WERI-Rb-1 (cell line): Measurements from ENCODE around the gene GLRX2.

Source experiments
- DNase-seq: peaks from one replicate; pipeline ENCODE4 v3.0.0-alpha.2; 2020
- H3K27ac ChIP-seq: fragments of 250-450 bp; sonication (Bioruptor Pico); 2 replicates; pipeline ENCODE4 v1.5.1; 2020; ENCODE audit warnings: mild to moderate bottlenecking, moderate library complexity
- H3K27me3 ChIP-seq: fragments of 250-450 bp; sonication (Bioruptor Pico); 2 replicates; pipeline ENCODE4 v1.5.1; 2021; ENCODE audit warnings: mild to moderate bottlenecking, low read depth, moderate library complexity; ENCODE audit not compliant: insufficient read depth, severe bottlenecking
- H3K36me3 ChIP-seq: fragments of 250-450 bp; sonication (Bioruptor Pico); 2 replicates; pipeline ENCODE4 v1.5.1; 2020; ENCODE audit warnings: mild to moderate bottlenecking, moderate library complexity
- H3K4me3 ChIP-seq: 2 replicates; pipeline ENCODE4 v1.5.1; 2011; ENCODE audit warnings: low read depth, mild to moderate bottlenecking, control low read depth, low read length
- H3K9me3 ChIP-seq: fragments of 250-450 bp; sonication (Bioruptor Pico); 2 replicates; pipeline ENCODE4 v1.5.1; 2021; ENCODE audit warnings: mild to moderate bottlenecking, moderate library complexity; ENCODE audit not compliant: severe bottlenecking
- TF ChIP-seq, protein P1 (sequence below): IDR thresholded peaks from 2 replicates; pipeline ENCODE4 v1.5.1; 2011; ENCODE audit warnings: low read depth, mild to moderate bottlenecking, control low read depth, inconsistent platforms, low read length

GLRX2 gene

DNA sequence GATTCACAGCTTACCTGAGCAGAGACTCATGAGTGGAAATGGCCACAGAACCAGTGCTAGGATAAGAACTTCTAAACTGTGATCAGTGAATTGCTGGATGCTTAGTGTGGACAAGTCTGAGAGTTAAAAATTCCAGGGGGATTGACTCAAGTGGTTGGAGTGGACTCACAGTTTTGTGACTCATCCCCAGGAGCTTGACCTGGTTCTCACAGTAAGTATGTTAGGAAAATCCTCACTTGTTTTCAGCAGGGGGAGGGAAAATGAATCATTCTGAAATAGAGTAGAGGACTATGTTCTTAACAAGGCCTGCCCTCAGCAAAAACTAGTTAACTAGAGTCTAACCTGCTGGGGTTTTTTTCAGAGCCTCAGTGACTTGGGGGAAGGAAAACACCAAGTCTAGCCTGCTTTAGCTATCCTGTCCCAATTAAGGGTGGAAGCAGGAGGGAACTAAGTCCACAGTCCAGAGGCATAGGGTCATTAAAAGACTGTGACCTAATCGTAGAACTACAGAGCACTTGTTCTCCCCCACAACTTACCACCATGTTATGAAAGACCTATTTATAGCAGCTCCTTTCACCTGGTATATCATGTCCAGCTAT lies 10.5 kb upstream of the GLRX2 start:
- TF ChIP-seq, protein P1, sequence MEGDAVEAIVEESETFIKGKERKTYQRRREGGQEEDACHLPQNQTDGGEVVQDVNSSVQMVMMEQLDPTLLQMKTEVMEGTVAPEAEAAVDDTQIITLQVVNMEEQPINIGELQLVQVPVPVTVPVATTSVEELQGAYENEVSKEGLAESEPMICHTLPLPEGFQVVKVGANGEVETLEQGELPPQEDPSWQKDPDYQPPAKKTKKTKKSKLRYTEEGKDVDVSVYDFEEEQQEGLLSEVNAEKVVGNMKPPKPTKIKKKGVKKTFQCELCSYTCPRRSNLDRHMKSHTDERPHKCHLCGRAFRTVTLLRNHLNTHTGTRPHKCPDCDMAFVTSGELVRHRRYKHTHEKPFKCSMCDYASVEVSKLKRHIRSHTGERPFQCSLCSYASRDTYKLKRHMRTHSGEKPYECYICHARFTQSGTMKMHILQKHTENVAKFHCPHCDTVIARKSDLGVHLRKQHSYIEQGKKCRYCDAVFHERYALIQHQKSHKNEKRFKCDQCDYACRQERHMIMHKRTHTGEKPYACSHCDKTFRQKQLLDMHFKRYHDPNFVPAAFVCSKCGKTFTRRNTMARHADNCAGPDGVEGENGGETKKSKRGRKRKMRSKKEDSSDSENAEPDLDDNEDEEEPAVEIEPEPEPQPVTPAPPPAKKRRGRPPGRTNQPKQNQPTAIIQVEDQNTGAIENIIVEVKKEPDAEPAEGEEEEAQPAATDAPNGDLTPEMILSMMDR, result no peak
- Histone ChIP-seq H3K27me3 (no peaks in the 10 kb centered on the region), H3K27ac (no peak overlapping the region), H3K36me3 (no peaks in the 10 kb centered on the region), H3K9me3 (no peaks in the 10 kb centered on the region), H3K4me3 (no peak overlapping the region)
- no peak for DNase-seq

DNA sequence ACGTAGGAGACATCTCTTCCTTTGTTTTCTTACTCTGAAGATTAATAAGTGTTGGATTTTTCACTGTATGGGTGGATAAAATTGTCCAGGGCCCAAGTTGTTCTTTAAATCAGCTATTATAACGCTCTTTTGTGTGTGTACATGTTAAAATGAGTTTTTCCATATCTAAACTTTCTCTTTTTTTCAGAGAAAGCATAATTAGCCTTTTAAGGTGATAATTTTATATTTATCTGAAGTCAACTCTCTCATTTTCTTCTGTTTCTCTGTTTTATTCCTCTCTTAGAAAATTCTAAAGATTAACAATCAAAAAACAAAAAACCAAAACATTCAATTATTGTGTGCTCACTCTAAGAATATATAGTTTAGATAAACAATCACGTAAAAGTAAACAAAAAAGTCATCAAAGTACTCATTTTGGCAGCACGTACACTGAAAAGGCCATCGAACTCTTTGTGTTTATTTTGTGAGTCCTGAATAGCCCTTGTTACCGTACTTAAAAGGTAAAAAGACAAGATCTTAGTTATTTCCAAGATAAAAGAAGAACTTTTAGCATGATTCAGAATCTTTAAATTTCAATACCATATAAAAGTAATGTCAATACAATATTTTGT lies 9.4 kb upstream of the GLRX2 start:
- Histone ChIP-seq H3K4me3 (no peak overlapping the region), H3K36me3 (no peaks in the 10 kb centered on the region), H3K27me3 (no peaks in the 10 kb centered on the region), H3K9me3 (no peaks in the 10 kb centered on the region), H3K27ac (no peak overlapping the region)
- TF ChIP-seq, protein P1, result no peak
- no peak for DNase-seq

DNA sequence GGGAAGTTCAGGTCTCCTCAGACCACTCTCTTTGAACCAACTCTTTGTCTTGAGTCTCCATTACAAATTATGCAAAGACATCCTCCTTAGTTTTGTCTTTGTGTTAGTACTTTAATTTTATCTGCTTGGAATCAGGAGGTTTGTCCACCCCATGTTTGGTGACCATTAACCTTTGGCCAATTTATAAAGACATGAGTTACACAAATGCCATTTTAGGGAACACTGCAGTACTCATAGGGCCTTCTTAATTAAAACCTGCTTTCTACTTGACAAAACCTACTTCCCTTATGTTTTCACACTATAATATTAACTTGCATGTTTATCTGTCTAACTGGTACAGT lies 8.7 kb upstream of the GLRX2 start:
- H3K27ac ChIP-seq, result no peak overlapping the region
- H3K36me3 ChIP-seq, result no peaks in the 10 kb centered on the region
- H3K9me3 ChIP-seq, result no peaks in the 10 kb centered on the region
- no peak overlapping the region for H3K4me3 ChIP-seq
- DNase-seq, result no peak
- no peaks in the 10 kb centered on the region for H3K27me3 ChIP-seq
- TF ChIP-seq, protein P1, result no peak

DNA sequence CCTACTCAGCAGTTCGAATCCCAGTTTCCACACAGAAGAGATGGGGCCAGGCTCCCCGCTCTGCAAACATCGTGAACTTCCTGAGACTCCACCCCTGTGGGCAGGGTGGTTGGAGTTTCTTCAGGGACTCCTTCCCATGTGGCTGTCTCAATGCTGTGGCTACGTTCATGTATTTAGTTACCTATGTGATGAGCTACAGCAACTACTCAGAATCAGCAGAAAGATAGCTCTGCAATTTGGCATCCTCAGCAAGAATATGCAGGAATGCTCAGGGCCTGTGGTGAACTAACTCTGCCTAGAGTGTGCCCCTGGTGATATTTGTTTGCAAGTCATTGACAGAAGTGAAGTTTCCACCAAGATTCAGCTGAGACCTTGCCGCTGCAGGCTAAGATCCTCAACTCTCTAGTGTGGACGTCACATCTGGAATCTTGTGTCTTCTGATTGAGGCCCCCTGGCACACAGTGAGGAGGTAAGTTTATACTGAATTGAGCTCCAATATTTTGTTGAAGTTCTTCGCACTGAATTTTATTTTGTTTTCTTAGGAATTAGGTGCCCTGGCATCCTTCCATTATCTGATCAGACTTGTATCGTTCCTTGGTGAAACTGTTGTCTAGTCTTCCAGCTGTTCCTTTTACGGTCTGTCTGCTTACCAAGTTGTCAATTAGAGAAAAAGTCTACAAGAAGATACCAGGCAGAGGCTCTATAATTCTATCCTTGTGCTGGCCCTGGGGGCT lies 8.2 kb upstream of the GLRX2 start:
- Histone ChIP-seq H3K36me3 (no peaks in the 10 kb centered on the region), H3K4me3 (no peak overlapping the region), H3K9me3 (no peaks in the 10 kb centered on the region), H3K27me3 (no peaks in the 10 kb centered on the region), H3K27ac (no peak overlapping the region)
- TF ChIP-seq, protein P1, result no peak
- no peak for DNase-seq

DNA sequence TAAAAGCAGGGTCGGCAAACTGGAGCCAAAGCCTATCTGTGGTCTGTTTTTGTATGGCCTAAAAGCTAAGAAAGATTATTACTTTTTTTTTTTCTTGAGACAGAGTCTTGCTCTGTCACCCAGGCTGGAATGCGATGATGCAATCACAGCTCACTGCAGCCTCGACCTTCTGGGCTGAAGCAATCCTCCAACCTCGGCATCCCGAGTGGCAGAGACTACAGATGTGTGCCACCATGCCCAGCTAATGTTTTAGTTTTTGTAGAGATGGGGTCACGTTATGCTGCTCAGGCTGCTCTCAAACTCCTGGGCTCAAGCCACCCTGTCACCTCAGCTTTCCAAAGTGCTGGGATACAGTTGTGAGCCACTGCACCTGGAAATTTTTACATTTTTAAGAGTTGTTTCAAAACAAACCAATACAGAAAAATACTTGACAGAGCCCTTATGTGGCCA lies 6.5 kb upstream of the GLRX2 start:
- Histone ChIP-seq H3K27me3 (no peaks in the 10 kb centered on the region), H3K4me3 (no peak overlapping the region)
- DNase-seq, result no peak

More for the DNA sequence above, 6.5 kb upstream of the GLRX2 start:
- Histone ChIP-seq H3K27ac (no peak overlapping the region), H3K9me3 (no peaks in the 10 kb centered on the region), H3K36me3 (no peaks in the 10 kb centered on the region)
- TF ChIP-seq, protein P1, result no peak
